Neural cell (in vitro differentiated cells): ENCODE results near the gene HYAL1. TPM values are rescaled to one million over a fixed set of nuclear protein-coding genes. Genes with fewer than 3 reads are reported as not detected.

Experiments
- H2AFZ ChIP-seq: fragments of 200-600, 300-800 bp; sonication (generic), shearing (Covaris generic); 2 replicates; pipeline ENCODE4 v1.6.0; 2014; ENCODE audit warnings: low read depth, mild to moderate bottlenecking, antibody characterized with exemption, low read length, moderate library complexity
- H3F3A ChIP-seq: fragments of 200-600 bp; shearing (Covaris generic); 2 replicates; pipeline ENCODE4 v1.6.1; 2016; ENCODE audit warnings: mild to moderate bottlenecking, moderate library complexity, mixed read lengths, antibody characterized with exemption, low read length; ENCODE audit not compliant: insufficient read depth, poor library complexity, severe bottlenecking
- H3K27ac ChIP-seq: fragments of 200-600, 300-800 bp; sonication (generic), shearing (Covaris generic); 2 replicates; pipeline ENCODE4 v1.5.1; 2014; ENCODE audit warnings: mild to moderate bottlenecking, low read length, moderate library complexity
- H3K27me3 ChIP-seq: fragments of 300-800, 200-600 bp; sonication (generic), shearing (Covaris generic); 2 replicates; pipeline ENCODE4 v1.6.0; 2014; ENCODE audit warnings: mild to moderate bottlenecking, low read depth, low read length, moderate library complexity; ENCODE audit not compliant: insufficient read depth
- H3K36me3 ChIP-seq: fragments of 300-800, 200-600 bp; sonication (generic), shearing (Covaris generic); 2 replicates; pipeline ENCODE4 v1.5.1; 2014; ENCODE audit warnings: mild to moderate bottlenecking, antibody characterized with exemption, low read length, moderate library complexity; ENCODE audit not compliant: insufficient read depth
- H3K4me2 ChIP-seq: fragments of 300-800, 200-600 bp; sonication (generic), shearing (Covaris generic); 2 replicates; pipeline ENCODE4 v1.6.0; 2014; ENCODE audit warnings: mild to moderate bottlenecking, low read length
- H3K4me3 ChIP-seq: fragments of 300-800, 200-600 bp; sonication (generic), shearing (Covaris generic); 2 replicates; pipeline ENCODE4 v1.5.1; 2014; ENCODE audit warnings: mild to moderate bottlenecking, low read length, moderate library complexity
- H3K79me2 ChIP-seq: fragments of 200-600 bp; shearing (Covaris generic); replicated peaks from 2 replicates; pipeline ENCODE4 v1.6.0; 2014; ENCODE audit warnings: mild to moderate bottlenecking, low read length, moderate library complexity; ENCODE audit not compliant: insufficient read depth
- H3K9ac ChIP-seq: fragments of 300-800, 200-600 bp; sonication (generic), shearing (Covaris generic); 2 replicates; pipeline ENCODE4 v1.6.1; 2016; ENCODE audit warnings: mild to moderate bottlenecking, low read length, mixed read lengths
- H3K9me2 ChIP-seq: fragments of 200-600 bp; shearing (Covaris generic); 2 replicates; pipeline ENCODE4 v1.6.1; 2016; ENCODE audit warnings: mild to moderate bottlenecking, low read length, mixed read lengths; ENCODE audit not compliant: insufficient read depth
- H3K9me3 ChIP-seq: fragments of 200-600, 300-800 bp; sonication (generic), shearing (Covaris generic); 2 replicates; pipeline ENCODE4 v1.6.1; 2016; ENCODE audit warnings: mild to moderate bottlenecking, mixed run types, low read length, moderate library complexity, mixed read lengths
- H4K20me1 ChIP-seq: fragments of 200-600 bp; shearing (Covaris generic); 2 replicates; pipeline ENCODE4 v1.6.1; 2016; ENCODE audit warnings: mild to moderate bottlenecking, mixed run types; ENCODE audit not compliant: insufficient read depth
- CTCF ChIP-seq: fragments of 450-650 bp; IDR thresholded peaks from 2 replicates; pipeline ENCODE4 v1.5.1; 2014; ENCODE audit warnings: antibody characterized with exemption, mild to moderate bottlenecking, moderate library complexity; ENCODE audit not compliant: poor library complexity, severe bottlenecking
- EP300 ChIP-seq: fragments of 450-650 bp; conservative IDR thresholded peaks from 2 replicates; pipeline ENCODE4 v1.6.1; 2014; ENCODE audit warnings: antibody characterized with exemption, mild to moderate bottlenecking, moderate library complexity; ENCODE audit not compliant: poor library complexity, severe bottlenecking
- EZH2 ChIP-seq: fragments of 200-600, 300-800 bp; shearing (Covaris generic), sonication (generic); IDR thresholded peaks from 2 replicates; pipeline ENCODE4 v1.6.1; 2014; ENCODE audit warnings: antibody characterized with exemption, low read length, borderline replicate concordance, mild to moderate bottlenecking; ENCODE audit not compliant: insufficient read depth, poor library complexity, severe bottlenecking
- MXI1 ChIP-seq: fragments of 450-650 bp; conservative IDR thresholded peaks from 2 replicates; pipeline ENCODE4 v1.6.1; 2014; ENCODE audit warnings: antibody characterized with exemption, mild to moderate bottlenecking; ENCODE audit not compliant: poor library complexity, severe bottlenecking
- POLR2AphosphoS5 ChIP-seq: IDR thresholded peaks from 2 replicates; pipeline ENCODE4 v1.6.1; 2012
- RAD21 ChIP-seq: fragments of 450-650 bp; conservative IDR thresholded peaks from 2 replicates; pipeline ENCODE4 v1.6.1; 2014; ENCODE audit warnings: antibody characterized with exemption, mild to moderate bottlenecking, moderate library complexity
- REST ChIP-seq: IDR thresholded peaks from 2 replicates; pipeline ENCODE4 v1.6.1; 2012; ENCODE audit warnings: borderline replicate concordance
- SMC3 ChIP-seq: fragments of 450-650 bp; conservative IDR thresholded peaks from 2 replicates; pipeline ENCODE4 v1.6.1; 2014; ENCODE audit warnings: antibody characterized with exemption, mild to moderate bottlenecking, moderate library complexity; ENCODE audit not compliant: poor library complexity
- TAF1 ChIP-seq: IDR thresholded peaks from 2 replicates; pipeline ENCODE4 v1.6.1; 2012; ENCODE audit warnings: low read depth
- polyA plus RNA-seq: library from polyadenylated mRNA; depleted of rRNA; stranded (reverse); fragments of >200 nt; gene quantifications from 2 replicates; pipeline ENCODE4 v1.2.3, GENCODE V29; 2014

The HYAL1 gene
- polyA plus RNA-seq, 1 donor from 2014 or later, result 2.2 TPM

GRCh38 chr3:50256978-50257890 is 46.1 kb downstream of the HYAL1 start:
- H3K79me2 ChIP-seq, result no peaks in the 10 kb centered on the region
- no peak overlapping the region for H3K4me2 ChIP-seq
- peaks cover 5% of the 10 kb centered on the region for H3F3A ChIP-seq
- no peak overlapping the region for H3K9ac ChIP-seq
- H2AFZ ChIP-seq, result no peak overlapping the region
- no peak overlapping the region for H3K27ac ChIP-seq
- no peak overlapping the region for H3K4me3 ChIP-seq
- TF ChIP-seq EP300, result no peak
- no peak for TF ChIP-seq MXI1
- no peak for TF ChIP-seq EZH2
- TF ChIP-seq CTCF, result peak; percentile 54
- peak; percentile 33 for TF ChIP-seq RAD21
- TF ChIP-seq POLR2AphosphoS5, result no peak
- no peak for TF ChIP-seq REST
- TF ChIP-seq SMC3, result peak; percentile 42
- TF ChIP-seq TAF1, result no peak
- no peaks in the 10 kb centered on the region for H4K20me1 ChIP-seq
- no peaks in the 10 kb centered on the region for H3K27me3 ChIP-seq
- no peaks in the 10 kb centered on the region for H3K9me2 ChIP-seq
- H3K36me3 ChIP-seq, result peaks cover 5% of the 10 kb centered on the region
- H3K9me3 ChIP-seq, result no peaks in the 10 kb centered on the region

- Histone ChIP-seq H3K4me2 (no peak overlapping the region), H3K79me2 (peaks cover 13% of the 10 kb centered on the region), H3K27ac (no peak overlapping the region), H3K9me2 (no peaks in the 10 kb centered on the region), H2AFZ (no peak overlapping the region), H3K27me3 (no peaks in the 10 kb centered on the region), H3K4me3 (no peak overlapping the region), H3K9me3 (no peaks in the 10 kb centered on the region), H3K9ac (no peak overlapping the region), H4K20me1 (no peaks in the 10 kb centered on the region), H3F3A (peaks cover 5% of the 10 kb centered on the region), H3K36me3 (peaks cover 5% of the 10 kb centered on the region)
- TF ChIP-seq EZH2 (no peak), RAD21 (no peak), MXI1 (no peak), REST (no peak), POLR2AphosphoS5 (no peak), EP300 (no peak), TAF1 (no peak), SMC3 (no peak), CTCF (no peak)
Observed at GRCh38 chr3:50255251-50255615, 48.1 kb downstream of the HYAL1 start.
